GM12878 (cell line): ENCODE results near the gene DENND1C. TPM values are rescaled to one million over a fixed set of nuclear protein-coding genes. Genes with fewer than 3 reads are reported as not detected.

Source experiments
- DPF2 ChIP-seq: fragments of 450-650 bp; IDR thresholded peaks from 2 replicates; pipeline ENCODE4 v1.6.1; 2017; ENCODE audit warnings: mild to moderate bottlenecking
- EGR1 ChIP-seq, 2 experiments: IDR thresholded peaks; 1 replicate in 1 of 2; 2 replicates in 1 of 2; pipeline ENCODE4 v1.6.1; 2011 to 2012; ENCODE audit warnings: low read depth in 2 of 2, low read length in 2 of 2, borderline replicate concordance in 1 of 2, mild to moderate bottlenecking in 1 of 2, moderate library complexity in 1 of 2
- HCFC1 ChIP-seq: fragments of 150-350 bp; IDR thresholded peaks from 2 replicates; pipeline ENCODE4 v1.6.1; 2014; ENCODE audit warnings: low read length
- IKZF1 ChIP-seq: fragments of 450-650 bp; conservative IDR thresholded peaks from 2 replicates; pipeline ENCODE4 v1.6.1; 2017; ENCODE audit warnings: antibody characterized with exemption, mild to moderate bottlenecking
- MEF2A ChIP-seq: IDR thresholded peaks from 2 replicates; pipeline ENCODE4 v1.6.1; 2011; ENCODE audit warnings: low read depth, mild to moderate bottlenecking, low read length, moderate library complexity; ENCODE audit not compliant: insufficient read depth
- MTA2 ChIP-seq: fragments of 450-650 bp; IDR thresholded peaks from 2 replicates; pipeline ENCODE4 v1.6.1; 2016; ENCODE audit warnings: low read depth, mild to moderate bottlenecking, moderate library complexity
- MYC ChIP-seq: IDR thresholded peaks from 2 replicates; pipeline ENCODE4 v1.6.1; 2011; ENCODE audit warnings: mild to moderate bottlenecking, low read length, moderate library complexity, inconsistent platforms; ENCODE audit not compliant: insufficient read depth, insufficient replicate concordance, insufficient read length, severe bottlenecking
- NBN ChIP-seq: fragments of 450-650 bp; IDR thresholded peaks from 2 replicates; pipeline ENCODE4 v1.6.1; 2016
- POLR2A ChIP-seq: IDR thresholded peaks from 2 replicates; pipeline ENCODE4 v1.6.1; 2011; ENCODE audit warnings: low read depth, mild to moderate bottlenecking, low read length
- POU2F2 ChIP-seq: IDR thresholded peaks from 3 replicates; pipeline ENCODE4 v1.6.1; 2011; ENCODE audit warnings: low read depth, mild to moderate bottlenecking, low read length, borderline replicate concordance
- RAD21 ChIP-seq: IDR thresholded peaks from 2 replicates; pipeline ENCODE4 v1.6.1; 2011; ENCODE audit warnings: mild to moderate bottlenecking, low read depth, low read length, moderate library complexity; ENCODE audit not compliant: insufficient read depth
- RBBP5 ChIP-seq: fragments of 200-600 bp; sonication (generic); conservative IDR thresholded peaks from 2 replicates; pipeline ENCODE4 v1.6.1; 2016
- SMC3 ChIP-seq: IDR thresholded peaks from 2 replicates; pipeline ENCODE4 v1.6.1; 2011; ENCODE audit warnings: low read length, improper control_type of control experiment, borderline replicate concordance
- SRF ChIP-seq, 2 experiments: IDR thresholded peaks; 2 replicates each; pipeline ENCODE4 v1.6.1; 2011; ENCODE audit warnings: low read depth in 2 of 2, low read length in 2 of 2, mild to moderate bottlenecking in 1 of 2, moderate library complexity in 1 of 2
- YY1 ChIP-seq: IDR thresholded peaks from 2 replicates; pipeline ENCODE4 v1.6.1; 2011; ENCODE audit warnings: low read depth, mild to moderate bottlenecking, low read length
- ZNF207 ChIP-seq: fragments of 450-650 bp; IDR thresholded peaks from 2 replicates; pipeline ENCODE4 v1.6.1; 2014; ENCODE audit warnings: antibody characterized with exemption, mild to moderate bottlenecking, borderline replicate concordance
- ZNF622 ChIP-seq: fragments of 450-650 bp; IDR thresholded peaks from 2 replicates; pipeline ENCODE4 v1.6.1; 2017; ENCODE audit warnings: mild to moderate bottlenecking, inconsistent platforms
- polyA plus RNA-seq, 11 experiments: library from polyadenylated mRNA; depleted of rRNA in 4 of 11; unstranded in 6 of 11; stranded (reverse) in 5 of 11; fragments of >200 nt; fragmentation: Nextera tagmentation in 4 of 11; fragmentation: Illumina TruSeq in 1 of 11; extraction: Ambion mirVana in 4 of 11; extraction: Trizol in 1 of 11; gene quantifications; 1 replicate in 1 of 11; 2 replicates in 10 of 11; pipeline versions ENCODE4 v1.2.1 to v1.2.3, GENCODE V29; 2011 to 2016; ENCODE audit warnings: inconsistent platforms in 2 of 11, missing spikeins in 2 of 11, low read depth in 1 of 11
- total RNA-seq, 4 experiments: library from RNA; depleted of rRNA in 3 of 4; stranded (reverse); fragments of >200 nt in 3 of 4; fragmentation: Illumina TruSeq in 1 of 4; extraction: Trizol in 1 of 4; gene quantifications; 2 replicates each; pipeline versions ENCODE4 v1.2.1 to v1.2.3, GENCODE V29; 2013 to 2021
- TF ChIP-seq, protein P1 (sequence below): IDR thresholded peaks from 2 replicates; pipeline ENCODE4 v1.6.1; 2012; ENCODE audit warnings: low read length, inconsistent platforms
- TF ChIP-seq, protein P2 (sequence below): IDR thresholded peaks from 2 replicates; pipeline ENCODE4 v1.6.1; 2011; ENCODE audit warnings: borderline replicate concordance, low read depth, mild to moderate bottlenecking, moderate library complexity, low read length; ENCODE audit not compliant: insufficient read depth, poor library complexity, severe bottlenecking

The DENND1C gene
- total and polyA plus RNA-seq, 10 of the 15 experiments (the other 5 are each of a cell fraction or from before 2014, with no cell fraction given): 2.4 to 54.3 (median 32.7) TPM

- TF ChIP-seq, protein P1, sequence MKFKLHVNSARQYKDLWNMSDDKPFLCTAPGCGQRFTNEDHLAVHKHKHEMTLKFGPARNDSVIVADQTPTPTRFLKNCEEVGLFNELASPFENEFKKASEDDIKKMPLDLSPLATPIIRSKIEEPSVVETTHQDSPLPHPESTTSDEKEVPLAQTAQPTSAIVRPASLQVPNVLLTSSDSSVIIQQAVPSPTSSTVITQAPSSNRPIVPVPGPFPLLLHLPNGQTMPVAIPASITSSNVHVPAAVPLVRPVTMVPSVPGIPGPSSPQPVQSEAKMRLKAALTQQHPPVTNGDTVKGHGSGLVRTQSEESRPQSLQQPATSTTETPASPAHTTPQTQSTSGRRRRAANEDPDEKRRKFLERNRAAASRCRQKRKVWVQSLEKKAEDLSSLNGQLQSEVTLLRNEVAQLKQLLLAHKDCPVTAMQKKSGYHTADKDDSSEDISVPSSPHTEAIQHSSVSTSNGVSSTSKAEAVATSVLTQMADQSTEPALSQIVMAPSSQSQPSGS: no peak
- TF ChIP-seq, protein P2, sequence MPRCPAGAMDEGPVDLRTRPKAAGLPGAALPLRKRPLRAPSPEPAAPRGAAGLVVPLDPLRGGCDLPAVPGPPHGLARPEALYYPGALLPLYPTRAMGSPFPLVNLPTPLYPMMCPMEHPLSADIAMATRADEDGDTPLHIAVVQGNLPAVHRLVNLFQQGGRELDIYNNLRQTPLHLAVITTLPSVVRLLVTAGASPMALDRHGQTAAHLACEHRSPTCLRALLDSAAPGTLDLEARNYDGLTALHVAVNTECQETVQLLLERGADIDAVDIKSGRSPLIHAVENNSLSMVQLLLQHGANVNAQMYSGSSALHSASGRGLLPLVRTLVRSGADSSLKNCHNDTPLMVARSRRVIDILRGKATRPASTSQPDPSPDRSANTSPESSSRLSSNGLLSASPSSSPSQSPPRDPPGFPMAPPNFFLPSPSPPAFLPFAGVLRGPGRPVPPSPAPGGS: peak; percentile 49
- TF ChIP-seq MTA2 (peak; percentile 70; the same call in 1 of the 2 replicates), POU2F2 (peak; percentile 89), SRF (IDR thresholded peaks at IDR 0.05; ENCODE audit: low read depth in 2 of 2, low read length in 2 of 2) (peak in 1 of 2 experiments; percentile 72; a peak in 2 of 4 replicates), SMC3 (peak; percentile 94), YY1 (peak; percentile 87), RAD21 (peak; percentile 100), HCFC1 (peak; percentile 38; the same call in 1 of the 2 replicates), EGR1 (IDR thresholded peaks at IDR 0.05; ENCODE audit: borderline replicate concordance in 1 of 2, low read depth in 2 of 2, low read length in 2 of 2) (peak in 1 of 2 experiments; percentile 47; a peak in 1 of 3 replicates), IKZF1 (peak; percentile 96), MEF2A (peak; percentile 81), ZNF622 (no peak), RBBP5 (no peak), ZNF207 (peak; percentile 87; the same call in 1 of the 2 replicates), MYC (no peak), NBN (0 out of 2 replicates have a peak, but pooled peaks have one; percentile 90), POLR2A (peak; percentile 63; the same call in 1 of the 2 replicates), DPF2 (peak; percentile 67)
- TF ChIP-seq, all 136 proteins: peak for 47
Measured at GRCh38 chr19:6516659-6517291, 35.2 kb upstream of the DENND1C start (continued).
